K562 (cell line): ENCODE measurements around the gene KCTD13. TPM values are rescaled to one million over a fixed set of nuclear protein-coding genes. Genes with fewer than 3 reads are reported as not detected.

Experiments
- DDX20 ChIP-seq: fragments of 450-650 bp; IDR thresholded peaks from 2 replicates; pipeline ENCODE4 v1.6.1; 2016; ENCODE audit warnings: missing genetic modification characterization, low read depth, mild to moderate bottlenecking, missing compliant biosample characterization, moderate library complexity
- DPF2 ChIP-seq: fragments of 450-650 bp; IDR thresholded peaks from 2 replicates; pipeline ENCODE4 v1.6.1; 2016
- ERF ChIP-seq: fragments of 450-650 bp; formaldehyde crosslinking; IDR thresholded peaks from 2 replicates; pipeline ENCODE4 v1.4.0; 2020; ENCODE audit warnings: mild to moderate bottlenecking, mixed read lengths
- MECOM ChIP-seq: fragments of 250-450 bp; sonication (Bioruptor Pico); IDR thresholded peaks from 2 replicates; pipeline ENCODE4 v1.8.0; 2022; ENCODE audit warnings: inconsistent platforms
- MYNN ChIP-seq, 2 experiments: sonication (generic); formaldehyde crosslinking in 1 of 2; IDR thresholded peaks; 2 replicates each; pipeline versions ENCODE4 v1.5.0 to v1.6.1; 2016 to 2020; ENCODE audit warnings: antibody characterized with exemption in 1 of 2, missing genetic modification reagents in 1 of 2
- RBM25 ChIP-seq: fragments of 200-400 bp; formaldehyde crosslinking; IDR thresholded peaks from 2 replicates; pipeline ENCODE4 v1.6.1; 2018; ENCODE audit warnings: low read length, low read depth, moderate library complexity; ENCODE audit not compliant: severe bottlenecking
- RHOXF2B ChIP-seq: fragments of 250-450 bp; sonication (Bioruptor Pico); conservative IDR thresholded peaks from 2 replicates; pipeline ENCODE4 v1.5.1; 2021
- SAP30 ChIP-seq: fragments of 200-600 bp; sonication (generic); IDR thresholded peaks from 2 replicates; pipeline ENCODE4 v1.6.1; 2012; ENCODE audit warnings: borderline replicate concordance, low read depth, mild to moderate bottlenecking, moderate library complexity, low read length, control low read depth, inconsistent platforms; ENCODE audit not compliant: insufficient read depth, poor library complexity, severe bottlenecking
- SMARCE1 ChIP-seq: fragments of 450-650 bp; IDR thresholded peaks from 2 replicates; pipeline ENCODE4 v1.7.1; 2016; ENCODE audit warnings: mild to moderate bottlenecking
- TEAD4 ChIP-seq, 2 experiments: sonication (generic) in 1 of 2; formaldehyde crosslinking in 1 of 2; IDR thresholded peaks; 2 replicates each; pipeline versions ENCODE4 v1.6.1 to v1.8.0; 2012 to 2022; ENCODE audit warnings: borderline replicate concordance in 1 of 2, inconsistent platforms in 1 of 2, low read length in 1 of 2, mild to moderate bottlenecking in 1 of 2, missing genetic modification reagents in 1 of 2
- ZBTB1 ChIP-seq: sonication (generic); formaldehyde crosslinking; IDR thresholded peaks from 2 replicates; pipeline ENCODE4 v1.8.1; 2023; ENCODE audit warnings: missing genetic modification reagents, low read depth, mild to moderate bottlenecking, borderline replicate concordance
- ZBTB7A ChIP-seq: IDR thresholded peaks from 2 replicates; pipeline ENCODE4 v1.6.1; 2011; ENCODE audit warnings: low read depth, mild to moderate bottlenecking, low read length, moderate library complexity, borderline replicate concordance; ENCODE audit not compliant: control insufficient read depth
- ZFX ChIP-seq: sonication (generic); formaldehyde crosslinking; IDR thresholded peaks from 2 replicates; pipeline ENCODE4 v1.8.0; 2022; ENCODE audit warnings: mild to moderate bottlenecking, missing genetic modification reagents, moderate library complexity
- ZNF41 ChIP-seq: fragments of 250-450 bp; sonication (Bioruptor Pico); conservative IDR thresholded peaks from 2 replicates; pipeline ENCODE4 v1.4.0; 2020; ENCODE audit warnings: mild to moderate bottlenecking
- ZSCAN29 ChIP-seq: fragments of 450-650 bp; IDR thresholded peaks from 2 replicates; pipeline ENCODE4 v1.6.1; 2017
- polyA plus RNA-seq, 8 experiments: library from polyadenylated mRNA; depleted of rRNA in 4 of 8; stranded (reverse) in 5 of 8; unstranded in 3 of 8; fragments of >200 nt; fragmentation: Nextera tagmentation in 2 of 8; fragmentation: Illumina TruSeq in 1 of 8; extraction: Ambion mirVana in 2 of 8; extraction: Trizol in 1 of 8; gene quantifications; 2 replicates each; pipeline versions ENCODE4 v1.2.1 to v1.2.3, GENCODE V29; 2011 to 2014; ENCODE audit warnings: inconsistent platforms in 1 of 8, missing spikeins in 1 of 8
- total RNA-seq, 7 experiments: library from RNA; depleted of rRNA in 6 of 7; stranded (reverse); fragments of >200 nt in 6 of 7; fragmentation: Illumina TruSeq in 2 of 7; extraction: Trizol in 2 of 7; gene quantifications; 2 replicates each; pipeline versions ENCODE4 v1.2.1 to v1.2.3, GENCODE V29; 2011 to 2021; ENCODE audit warnings: low replicate concordance in 1 of 7
- TF ChIP-seq, protein P1 (sequence below): fragments of 250-450 bp; sonication (Bioruptor Pico); IDR thresholded peaks from 2 replicates; pipeline ENCODE4 v1.8.0; 2022; ENCODE audit warnings: inconsistent platforms
- TF ChIP-seq, protein P2 (sequence below), 3 experiments: IDR thresholded peaks in 2 of 3; conservative IDR thresholded peaks in 1 of 3; 2 replicates each; pipeline ENCODE4 v1.5.1; 2011 to 2012; ENCODE audit warnings: low read length in 3 of 3, mild to moderate bottlenecking in 3 of 3, control low read depth in 2 of 3, improper control_type of control experiment in 1 of 3, inconsistent platforms in 1 of 3, low read depth in 1 of 3, mixed read lengths in 1 of 3, moderate library complexity in 1 of 3; ENCODE audit not compliant: insufficient read depth in 2 of 3
- TF ChIP-seq, protein P3 (sequence below): fragments of 250-450 bp; sonication (Bioruptor Pico); IDR thresholded peaks from 2 replicates; pipeline ENCODE4 v1.5.0; 2022; ENCODE audit warnings: mild to moderate bottlenecking
- TF ChIP-seq, protein P4 (sequence below): fragments of 450-650 bp; formaldehyde crosslinking; IDR thresholded peaks from 2 replicates; pipeline ENCODE4 v1.4.0; 2020; ENCODE audit warnings: mild to moderate bottlenecking, moderate library complexity

KCTD13 gene
- total and polyA plus RNA-seq, 9 of the 15 experiments (the other 6 are each of a cell fraction or from before 2014, with no cell fraction given) = 1.0 to 20.6 (median 9.8) TPM

DNA sequence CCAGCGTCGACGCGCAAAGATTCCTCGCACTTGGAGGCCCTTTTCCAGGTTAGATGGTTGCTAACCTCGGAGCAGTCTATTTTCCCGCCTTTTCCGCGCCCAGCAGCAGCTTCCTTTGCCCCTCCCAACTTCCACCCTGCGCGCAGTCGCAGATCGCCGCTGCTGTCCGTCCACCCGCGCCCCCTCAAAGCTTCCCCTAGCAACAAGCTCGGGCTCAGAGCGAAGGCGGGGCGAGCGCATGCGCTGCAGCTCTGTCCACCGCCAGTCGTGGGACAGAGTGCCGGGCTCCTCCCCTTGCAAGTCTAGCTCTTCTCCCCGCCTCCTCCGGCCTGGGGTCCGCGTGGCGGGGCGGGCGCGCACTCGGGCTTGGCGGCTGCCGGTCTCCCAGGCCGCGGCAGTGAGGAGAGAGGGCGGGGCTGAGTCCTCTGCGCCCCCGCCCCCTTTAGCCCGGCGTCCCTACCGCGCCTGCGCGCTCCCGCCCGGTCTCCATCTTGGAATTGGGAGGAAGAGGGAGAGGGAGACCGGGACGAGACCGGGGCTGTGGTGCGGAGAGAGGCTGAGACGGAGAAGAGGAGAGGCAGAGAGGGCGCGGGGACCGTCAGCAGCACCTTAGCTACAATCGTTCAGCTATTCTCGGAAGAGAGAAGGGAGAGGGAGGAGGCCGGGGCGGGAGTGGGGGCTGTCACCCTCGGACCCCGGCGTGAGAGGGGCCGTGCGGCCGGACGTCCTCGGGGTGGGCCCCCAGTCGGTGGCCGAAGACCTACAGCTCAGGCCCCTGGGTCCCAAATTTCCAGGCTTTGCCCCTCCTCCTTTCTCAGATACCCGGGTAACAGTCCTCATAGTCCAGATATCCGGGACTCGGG lies 47.6 kb upstream of the KCTD13 start, which contains the start of gene TAOK2 (continued):
- TF ChIP-seq, protein P1, sequence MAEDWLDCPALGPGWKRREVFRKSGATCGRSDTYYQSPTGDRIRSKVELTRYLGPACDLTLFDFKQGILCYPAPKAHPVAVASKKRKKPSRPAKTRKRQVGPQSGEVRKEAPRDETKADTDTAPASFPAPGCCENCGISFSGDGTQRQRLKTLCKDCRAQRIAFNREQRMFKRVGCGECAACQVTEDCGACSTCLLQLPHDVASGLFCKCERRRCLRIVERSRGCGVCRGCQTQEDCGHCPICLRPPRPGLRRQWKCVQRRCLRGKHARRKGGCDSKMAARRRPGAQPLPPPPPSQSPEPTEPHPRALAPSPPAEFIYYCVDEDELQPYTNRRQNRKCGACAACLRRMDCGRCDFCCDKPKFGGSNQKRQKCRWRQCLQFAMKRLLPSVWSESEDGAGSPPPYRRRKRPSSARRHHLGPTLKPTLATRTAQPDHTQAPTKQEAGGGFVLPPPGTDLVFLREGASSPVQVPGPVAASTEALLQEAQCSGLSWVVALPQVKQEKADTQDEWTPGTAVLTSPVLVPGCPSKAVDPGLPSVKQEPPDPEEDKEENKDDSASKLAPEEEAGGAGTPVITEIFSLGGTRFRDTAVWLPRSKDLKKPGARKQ = no peak
- no peak for TF ChIP-seq DDX20
- peak; percentile 65; the same call in 1 of the 2 replicates for TF ChIP-seq ZBTB7A
- TF ChIP-seq TEAD4 (IDR thresholded peaks at IDR 0.05; ENCODE audit: low read length) = peak; percentile 27; the same call in 1 of the 2 replicates
- no peak for TF ChIP-seq TEAD4 (CRISPR knock-in tag; IDR thresholded peaks at IDR 0.05; ENCODE audit: borderline replicate concordance)
- TF ChIP-seq DPF2 = no peak
- TF ChIP-seq SMARCE1 = no peak
- peak; percentile 64 for TF ChIP-seq SAP30
- no peak for TF ChIP-seq ZNF41 (CRISPR knock-in tag)
- TF ChIP-seq, protein P2, sequence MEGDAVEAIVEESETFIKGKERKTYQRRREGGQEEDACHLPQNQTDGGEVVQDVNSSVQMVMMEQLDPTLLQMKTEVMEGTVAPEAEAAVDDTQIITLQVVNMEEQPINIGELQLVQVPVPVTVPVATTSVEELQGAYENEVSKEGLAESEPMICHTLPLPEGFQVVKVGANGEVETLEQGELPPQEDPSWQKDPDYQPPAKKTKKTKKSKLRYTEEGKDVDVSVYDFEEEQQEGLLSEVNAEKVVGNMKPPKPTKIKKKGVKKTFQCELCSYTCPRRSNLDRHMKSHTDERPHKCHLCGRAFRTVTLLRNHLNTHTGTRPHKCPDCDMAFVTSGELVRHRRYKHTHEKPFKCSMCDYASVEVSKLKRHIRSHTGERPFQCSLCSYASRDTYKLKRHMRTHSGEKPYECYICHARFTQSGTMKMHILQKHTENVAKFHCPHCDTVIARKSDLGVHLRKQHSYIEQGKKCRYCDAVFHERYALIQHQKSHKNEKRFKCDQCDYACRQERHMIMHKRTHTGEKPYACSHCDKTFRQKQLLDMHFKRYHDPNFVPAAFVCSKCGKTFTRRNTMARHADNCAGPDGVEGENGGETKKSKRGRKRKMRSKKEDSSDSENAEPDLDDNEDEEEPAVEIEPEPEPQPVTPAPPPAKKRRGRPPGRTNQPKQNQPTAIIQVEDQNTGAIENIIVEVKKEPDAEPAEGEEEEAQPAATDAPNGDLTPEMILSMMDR (IDR thresholded peaks at IDR 0.05 in 2 of 3, conservative IDR thresholded peaks at IDR 0.05 in 1 of 3; ENCODE audit: insufficient read depth in 2 of 3, low read depth in 1 of 3, low read length in 3 of 3) = no peak; a peak in 1 of 6 replicates
- TF ChIP-seq ERF (CRISPR knock-in tag) = peak; percentile 66; the same call in 1 of the 2 replicates
- TF ChIP-seq, protein P3, sequence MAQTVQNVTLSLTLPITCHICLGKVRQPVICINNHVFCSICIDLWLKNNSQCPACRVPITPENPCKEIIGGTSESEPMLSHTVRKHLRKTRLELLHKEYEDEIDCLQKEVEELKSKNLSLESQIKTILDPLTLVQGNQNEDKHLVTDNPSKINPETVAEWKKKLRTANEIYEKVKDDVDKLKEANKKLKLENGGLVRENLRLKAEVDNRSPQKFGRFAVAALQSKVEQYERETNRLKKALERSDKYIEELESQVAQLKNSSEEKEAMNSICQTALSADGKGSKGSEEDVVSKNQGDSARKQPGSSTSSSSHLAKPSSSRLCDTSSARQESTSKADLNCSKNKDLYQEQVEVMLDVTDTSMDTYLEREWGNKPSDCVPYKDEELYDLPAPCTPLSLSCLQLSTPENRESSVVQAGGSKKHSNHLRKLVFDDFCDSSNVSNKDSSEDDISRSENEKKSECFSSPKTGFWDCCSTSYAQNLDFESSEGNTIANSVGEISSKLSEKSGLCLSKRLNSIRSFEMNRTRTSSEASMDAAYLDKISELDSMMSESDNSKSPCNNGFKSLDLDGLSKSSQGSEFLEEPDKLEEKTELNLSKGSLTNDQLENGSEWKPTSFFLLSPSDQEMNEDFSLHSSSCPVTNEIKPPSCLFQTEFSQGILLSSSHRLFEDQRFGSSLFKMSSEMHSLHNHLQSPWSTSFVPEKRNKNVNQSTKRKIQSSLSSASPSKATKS (CRISPR knock-in tag) = no peak
- TF ChIP-seq ZBTB1 = no peak
- TF ChIP-seq RBM25 = no peak
- TF ChIP-seq ZSCAN29 = no peak
- 0 out of 2 replicates have a peak, but pooled peaks have one; percentile 50 for TF ChIP-seq RHOXF2B (CRISPR knock-in tag)
- TF ChIP-seq, protein P4, sequence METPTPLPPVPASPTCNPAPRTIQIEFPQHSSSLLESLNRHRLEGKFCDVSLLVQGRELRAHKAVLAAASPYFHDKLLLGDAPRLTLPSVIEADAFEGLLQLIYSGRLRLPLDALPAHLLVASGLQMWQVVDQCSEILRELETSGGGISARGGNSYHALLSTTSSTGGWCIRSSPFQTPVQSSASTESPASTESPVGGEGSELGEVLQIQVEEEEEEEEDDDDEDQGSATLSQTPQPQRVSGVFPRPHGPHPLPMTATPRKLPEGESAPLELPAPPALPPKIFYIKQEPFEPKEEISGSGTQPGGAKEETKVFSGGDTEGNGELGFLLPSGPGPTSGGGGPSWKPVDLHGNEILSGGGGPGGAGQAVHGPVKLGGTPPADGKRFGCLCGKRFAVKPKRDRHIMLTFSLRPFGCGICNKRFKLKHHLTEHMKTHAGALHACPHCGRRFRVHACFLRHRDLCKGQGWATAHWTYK (CRISPR knock-in tag) = peak; percentile 76; the same call in 1 of the 2 replicates
- no peak for TF ChIP-seq MYNN (IDR thresholded peaks at IDR 0.05)
- TF ChIP-seq MYNN (CRISPR knock-in tag; IDR thresholded peaks at IDR 0.05) = no peak
- no peak for TF ChIP-seq MECOM (CRISPR knock-in tag)
- peak; percentile 94 for TF ChIP-seq ZFX (CRISPR knock-in tag)
